Endodermal cell (in vitro differentiated cells): ENCODE measurements around the gene GHRH. TPM values are rescaled to one million over a fixed set of nuclear protein-coding genes. Genes with fewer than 3 reads are reported as not detected.
A peak's percentile ranks its signal among the peaks of the same experiment; 100 is the strongest.

ENCODE experiments used
- DNase-seq: peaks from one replicate; pipeline ENCODE4 v3.0.0-alpha.2; 2017
- H3K27ac ChIP-seq: 2 replicates; pipeline ENCODE4 v1.5.1; 2013; ENCODE audit warnings: mild to moderate bottlenecking, low read depth, low read length, moderate library complexity
- H3K27me3 ChIP-seq: 2 replicates; pipeline ENCODE4 v1.6.1; 2013; ENCODE audit warnings: mild to moderate bottlenecking, low read length, moderate library complexity; ENCODE audit not compliant: insufficient read depth, control insufficient read depth, poor library complexity, severe bottlenecking
- H3K36me3 ChIP-seq: 2 replicates; pipeline ENCODE4 v1.7.0; 2013; ENCODE audit warnings: mild to moderate bottlenecking, low read length, moderate library complexity; ENCODE audit not compliant: control insufficient read depth, insufficient read depth
- H3K4me1 ChIP-seq: one replicate; pipeline ENCODE4 v1.7.0; 2013; ENCODE audit warnings: low read length; ENCODE audit not compliant: control insufficient read depth, insufficient read depth
- H3K4me3 ChIP-seq: 2 replicates; pipeline ENCODE4 v1.5.1; 2013; ENCODE audit warnings: mild to moderate bottlenecking, low read length, moderate library complexity
- H3K9ac ChIP-seq: 2 replicates; pipeline ENCODE4 v1.6.1; 2013; ENCODE audit warnings: mild to moderate bottlenecking, low read length, moderate library complexity; ENCODE audit not compliant: poor library complexity, severe bottlenecking; ENCODE audit errors: extremely low read depth
- H3K9me3 ChIP-seq: 2 replicates; pipeline ENCODE4 v1.6.1; 2013; ENCODE audit warnings: mild to moderate bottlenecking, low read length, moderate library complexity; ENCODE audit not compliant: control insufficient read depth
- H3K27ac Mint-ChIP-seq: 2 replicates; pipeline ENCODE4 v1.8.0; 2020; ENCODE audit warnings: mixed read lengths
- H3K27me3 Mint-ChIP-seq: 2 replicates; pipeline ENCODE4 v1.8.0; 2021; ENCODE audit warnings: mild to moderate bottlenecking, mixed read lengths; ENCODE audit not compliant: insufficient read depth
- H3K36me3 Mint-ChIP-seq: 2 replicates; pipeline ENCODE4 v1.8.0; 2020; ENCODE audit warnings: low read depth, mixed read lengths
- H3K4me1 Mint-ChIP-seq: 2 replicates; pipeline ENCODE4 v1.8.0; 2020; ENCODE audit warnings: mixed read lengths
- H3K4me3 Mint-ChIP-seq: 2 replicates; pipeline ENCODE4 v1.8.0; 2020; ENCODE audit warnings: mild to moderate bottlenecking, moderate library complexity, mixed read lengths
- H3K9me3 Mint-ChIP-seq: 2 replicates; pipeline ENCODE4 v1.8.0; 2020; ENCODE audit warnings: mild to moderate bottlenecking, mixed read lengths
- WGBS, 2 experiments: methylation state at CpG; one replicate each; pipeline versions ENCODE4 v1.1.5 to v1.1.7; 2013; ENCODE audit warnings: missing lambda C conversion rate in 2 of 2, mixed read lengths in 1 of 2; ENCODE audit not compliant: insufficient coverage in 1 of 2, insufficient read length in 1 of 2; 5-methylcytosine and 5-hydroxymethylcytosine counted together
- total RNA-seq, 2 donors: library from RNA; stranded (reverse); fragmentation: NEBNext Ultra II Directional in 1 of 2; extraction: Animal tissue kit (Norgen Biotek cat#: 25700) in 1 of 2; gene quantifications; 2 replicates in 1 of 2; 3 replicates in 1 of 2; pipeline ENCODE4 v1.2.1, GENCODE V29; 2021
- TF ChIP-seq, protein P1 (sequence below): fragments of 200-600 bp; sonication (generic); conservative IDR thresholded peaks from 2 replicates; pipeline ENCODE4 v1.5.0; 2021; ENCODE audit warnings: antibody characterized with exemption, mild to moderate bottlenecking

Gene GHRH
- total RNA-seq, 2 donors from 2014 or later, result not detected

DNA sequence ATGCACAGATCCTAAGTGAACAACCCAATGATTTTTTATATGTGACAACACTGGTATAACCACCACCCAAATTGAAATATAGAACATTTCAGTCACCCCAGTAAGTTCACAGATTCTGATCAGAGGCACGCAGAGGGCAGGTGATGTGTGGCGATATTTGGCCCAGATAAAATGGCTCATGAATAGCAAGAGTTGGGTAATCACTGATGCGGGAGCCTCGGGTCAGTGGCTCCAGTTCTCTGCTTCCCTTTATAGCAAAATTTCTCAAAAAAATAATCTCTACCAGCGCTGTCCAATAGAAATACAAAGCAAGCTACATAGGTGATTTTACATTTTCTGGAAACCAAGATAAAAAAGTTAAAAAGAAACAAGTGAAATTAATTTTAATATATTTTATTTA, 14.9 kb downstream of the GHRH start:
- TF ChIP-seq, protein P1, sequence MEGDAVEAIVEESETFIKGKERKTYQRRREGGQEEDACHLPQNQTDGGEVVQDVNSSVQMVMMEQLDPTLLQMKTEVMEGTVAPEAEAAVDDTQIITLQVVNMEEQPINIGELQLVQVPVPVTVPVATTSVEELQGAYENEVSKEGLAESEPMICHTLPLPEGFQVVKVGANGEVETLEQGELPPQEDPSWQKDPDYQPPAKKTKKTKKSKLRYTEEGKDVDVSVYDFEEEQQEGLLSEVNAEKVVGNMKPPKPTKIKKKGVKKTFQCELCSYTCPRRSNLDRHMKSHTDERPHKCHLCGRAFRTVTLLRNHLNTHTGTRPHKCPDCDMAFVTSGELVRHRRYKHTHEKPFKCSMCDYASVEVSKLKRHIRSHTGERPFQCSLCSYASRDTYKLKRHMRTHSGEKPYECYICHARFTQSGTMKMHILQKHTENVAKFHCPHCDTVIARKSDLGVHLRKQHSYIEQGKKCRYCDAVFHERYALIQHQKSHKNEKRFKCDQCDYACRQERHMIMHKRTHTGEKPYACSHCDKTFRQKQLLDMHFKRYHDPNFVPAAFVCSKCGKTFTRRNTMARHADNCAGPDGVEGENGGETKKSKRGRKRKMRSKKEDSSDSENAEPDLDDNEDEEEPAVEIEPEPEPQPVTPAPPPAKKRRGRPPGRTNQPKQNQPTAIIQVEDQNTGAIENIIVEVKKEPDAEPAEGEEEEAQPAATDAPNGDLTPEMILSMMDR, result no peak
- no peak overlapping the region for H3K9ac ChIP-seq
- peaks cover 12% of the 10 kb centered on the region for H3K4me1 ChIP-seq
- Mint-ChIP-seq H3K4me3 (no peak overlapping the region), H3K9me3 (peaks cover 2% of the 10 kb centered on the region), H3K27me3 (no peaks in the 10 kb centered on the region), H3K4me1 (peaks cover 28% of the 10 kb centered on the region), H3K36me3 (peaks cover 25% of the 10 kb centered on the region), H3K27ac (no peak overlapping the region)
- DNase-seq, result no peak
- no peak overlapping the region for H3K4me3 ChIP-seq
- WGBS, 2 experiments, result 95 to 100% methylated on average over 1 to 5 of the region's 5 CpGs
- H3K27me3 ChIP-seq, result no peaks in the 10 kb centered on the region
- H3K27ac ChIP-seq, result peak overlapping the region; percentile 93
- H3K36me3 ChIP-seq, result peaks cover 29% of the 10 kb centered on the region
- no peaks in the 10 kb centered on the region for H3K9me3 ChIP-seq

DNA sequence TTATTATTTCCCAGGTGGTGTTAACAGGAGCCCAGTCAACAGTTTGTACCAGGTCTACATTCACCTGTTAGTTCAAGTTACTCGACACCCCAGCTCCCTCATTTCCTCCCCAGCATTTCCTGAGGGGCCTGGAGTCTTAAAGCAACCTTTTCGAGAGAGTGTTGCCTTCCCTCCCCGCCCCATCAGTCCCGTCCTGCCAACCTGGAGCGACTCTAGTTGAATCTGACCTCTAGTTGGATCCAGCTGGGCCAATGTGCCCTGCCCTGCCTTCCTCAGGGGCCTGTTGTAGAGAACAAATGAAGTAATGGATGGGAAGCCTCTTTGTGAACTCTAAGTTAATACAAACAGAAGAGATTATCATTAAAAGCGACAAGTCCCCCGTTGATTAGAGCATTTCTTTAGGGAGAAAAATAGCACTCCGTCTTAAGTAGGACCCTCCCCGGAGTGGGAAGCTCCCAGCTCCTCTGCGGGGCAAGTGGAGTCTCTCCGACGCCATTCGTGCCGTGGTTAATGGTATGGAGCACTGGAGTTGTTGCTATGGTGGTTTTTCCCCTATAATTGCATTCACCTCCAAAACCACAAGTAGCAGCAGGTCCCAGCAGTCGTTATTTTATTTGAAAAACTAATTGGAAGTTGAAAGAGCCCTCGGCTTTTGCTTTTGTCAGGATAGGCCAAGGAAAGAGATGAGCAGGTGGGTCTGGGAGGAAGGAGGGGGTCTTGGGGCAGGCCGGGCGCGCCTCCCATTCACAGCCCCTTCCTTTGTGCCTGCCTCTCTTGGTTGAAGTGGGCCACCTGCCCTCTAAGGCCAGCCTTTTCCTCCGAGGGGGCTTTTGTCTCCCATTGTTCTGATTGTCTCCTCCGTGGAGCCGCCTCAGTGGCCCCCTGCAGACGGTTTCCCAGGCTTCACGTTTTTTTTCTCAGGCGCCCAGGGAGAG, 16.1 kb downstream of the GHRH start:
- TF ChIP-seq, protein P1, result peak; percentile 14
- H3K4me3 ChIP-seq, result no peak overlapping the region
- peaks cover 3% of the 10 kb centered on the region for H3K4me1 ChIP-seq
- no peaks in the 10 kb centered on the region for H3K9me3 ChIP-seq
- no peaks in the 10 kb centered on the region for H3K27me3 ChIP-seq
- DNase-seq, result peak; percentile 55
- H3K4me1 Mint-ChIP-seq, result peaks cover 17% of the 10 kb centered on the region
- peak overlapping the region; percentile 83 for H3K27ac Mint-ChIP-seq
- H3K36me3 Mint-ChIP-seq, result peaks cover 37% of the 10 kb centered on the region
- peak overlapping the region; percentile 93 for H3K27ac ChIP-seq
- H3K36me3 ChIP-seq, result peaks cover 41% of the 10 kb centered on the region
- H3K9ac ChIP-seq, result no peak overlapping the region
- peaks cover 2% of the 10 kb centered on the region for H3K9me3 Mint-ChIP-seq
- H3K27me3 Mint-ChIP-seq, result no peaks in the 10 kb centered on the region
- H3K4me3 Mint-ChIP-seq, result no peak overlapping the region
- WGBS, 2 experiments, result 54 to 75% methylated on average over 9 to 25 of the region's 25 CpGs

DNA sequence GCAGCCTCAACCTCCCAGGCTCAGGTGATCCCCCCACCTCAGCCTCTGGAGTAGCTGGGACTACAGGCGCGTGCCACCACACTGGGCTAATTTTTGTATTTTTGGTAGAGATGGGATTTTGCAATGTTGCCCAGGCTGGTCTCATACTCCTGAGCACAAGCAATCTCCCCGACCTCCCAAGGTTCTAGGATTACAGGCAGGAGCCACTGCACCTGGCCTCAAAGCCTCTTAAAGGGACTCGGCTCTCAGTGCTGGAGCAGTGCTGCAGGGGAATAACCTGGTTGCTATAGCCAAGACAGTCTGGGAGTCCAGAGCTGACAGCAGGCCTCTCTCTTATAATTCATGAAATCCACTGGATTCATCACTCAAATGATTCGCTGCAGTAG, 17.0 kb downstream of the GHRH start:
- Histone ChIP-seq H3K27ac (peak overlapping the region; percentile 93), H3K9me3 (no peaks in the 10 kb centered on the region), H3K27me3 (no peaks in the 10 kb centered on the region), H3K9ac (no peak overlapping the region), H3K4me3 (no peak overlapping the region), H3K4me1 (peaks cover 3% of the 10 kb centered on the region), H3K36me3 (peaks cover 51% of the 10 kb centered on the region)
- H3K36me3 Mint-ChIP-seq, result peaks cover 47% of the 10 kb centered on the region
- H3K4me1 Mint-ChIP-seq, result peaks cover 16% of the 10 kb centered on the region
- TF ChIP-seq, protein P1, result no peak
- H3K4me3 Mint-ChIP-seq, result no peak overlapping the region
- WGBS, 2 experiments, result 61 to 76% methylated on average over 3 to 5 of the region's 5 CpGs
- no peak for DNase-seq
- H3K27me3 Mint-ChIP-seq, result no peaks in the 10 kb centered on the region
- peak overlapping the region; percentile 83 for H3K27ac Mint-ChIP-seq
- no peaks in the 10 kb centered on the region for H3K9me3 Mint-ChIP-seq
